ENCODE measurements around the gene GDPD3.

GDPD3 gene

DNA sequence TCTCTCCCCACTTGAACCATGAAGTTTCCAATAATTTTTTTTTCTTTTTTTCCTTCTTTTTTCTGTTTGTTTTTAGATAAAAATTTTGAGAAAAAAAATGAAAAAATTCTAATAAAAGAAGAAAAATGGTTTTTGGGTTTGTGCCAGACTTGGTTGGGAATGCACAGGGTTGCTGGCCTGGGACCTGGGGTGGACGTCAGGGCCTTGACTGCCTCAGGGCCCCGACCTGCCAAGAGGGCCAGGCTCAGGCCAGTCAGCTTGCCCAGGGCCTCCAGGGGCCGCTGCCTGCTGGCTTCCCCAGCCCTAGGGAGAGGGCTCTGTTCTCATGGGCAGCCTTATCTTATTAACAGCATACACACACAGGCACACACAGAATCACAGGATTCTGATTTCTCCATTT lies 28.1 kb downstream of the GDPD3 start:
- H3K4me1 ChIP-seq, result peaks cover 5% of the 10 kb centered on the region; the same call in 1 of the 2 replicates
- no peak overlapping the region for H3K4me3 ChIP-seq (ENCODE audit: low read depth, low read length)
- TF ChIP-seq, protein P1, sequence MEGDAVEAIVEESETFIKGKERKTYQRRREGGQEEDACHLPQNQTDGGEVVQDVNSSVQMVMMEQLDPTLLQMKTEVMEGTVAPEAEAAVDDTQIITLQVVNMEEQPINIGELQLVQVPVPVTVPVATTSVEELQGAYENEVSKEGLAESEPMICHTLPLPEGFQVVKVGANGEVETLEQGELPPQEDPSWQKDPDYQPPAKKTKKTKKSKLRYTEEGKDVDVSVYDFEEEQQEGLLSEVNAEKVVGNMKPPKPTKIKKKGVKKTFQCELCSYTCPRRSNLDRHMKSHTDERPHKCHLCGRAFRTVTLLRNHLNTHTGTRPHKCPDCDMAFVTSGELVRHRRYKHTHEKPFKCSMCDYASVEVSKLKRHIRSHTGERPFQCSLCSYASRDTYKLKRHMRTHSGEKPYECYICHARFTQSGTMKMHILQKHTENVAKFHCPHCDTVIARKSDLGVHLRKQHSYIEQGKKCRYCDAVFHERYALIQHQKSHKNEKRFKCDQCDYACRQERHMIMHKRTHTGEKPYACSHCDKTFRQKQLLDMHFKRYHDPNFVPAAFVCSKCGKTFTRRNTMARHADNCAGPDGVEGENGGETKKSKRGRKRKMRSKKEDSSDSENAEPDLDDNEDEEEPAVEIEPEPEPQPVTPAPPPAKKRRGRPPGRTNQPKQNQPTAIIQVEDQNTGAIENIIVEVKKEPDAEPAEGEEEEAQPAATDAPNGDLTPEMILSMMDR (IDR thresholded peaks at IDR 0.05; ENCODE audit: low read depth, low read length), result peak; percentile 48; the same call in 1 of the 2 replicates
- H3K27me3 ChIP-seq, result no peaks in the 10 kb centered on the region
- peak; percentile 66 for DNase-seq
- peaks cover 54% of the 10 kb centered on the region for H3K36me3 ChIP-seq
- H3K9me3 ChIP-seq, result no peaks in the 10 kb centered on the region

DNA sequence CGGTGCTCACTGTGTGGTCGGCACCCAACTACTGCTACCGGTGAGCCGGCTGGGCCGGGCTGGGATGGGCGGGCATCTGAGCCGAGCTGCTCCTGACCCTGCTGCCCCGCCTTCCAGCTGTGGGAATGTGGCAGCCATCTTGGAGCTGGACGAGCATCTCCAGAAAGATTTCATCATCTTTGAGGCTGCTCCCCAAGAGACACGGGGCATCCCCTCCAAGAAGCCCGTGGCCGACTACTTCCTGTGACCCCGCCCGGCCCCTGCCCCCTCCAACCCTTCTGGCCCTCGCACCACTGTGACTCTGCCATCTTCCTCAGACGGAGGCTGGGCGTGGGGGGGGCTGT lies 28.5 kb downstream of the GDPD3 start:
- H3K36me3 ChIP-seq, result peaks cover 57% of the 10 kb centered on the region

DNA sequence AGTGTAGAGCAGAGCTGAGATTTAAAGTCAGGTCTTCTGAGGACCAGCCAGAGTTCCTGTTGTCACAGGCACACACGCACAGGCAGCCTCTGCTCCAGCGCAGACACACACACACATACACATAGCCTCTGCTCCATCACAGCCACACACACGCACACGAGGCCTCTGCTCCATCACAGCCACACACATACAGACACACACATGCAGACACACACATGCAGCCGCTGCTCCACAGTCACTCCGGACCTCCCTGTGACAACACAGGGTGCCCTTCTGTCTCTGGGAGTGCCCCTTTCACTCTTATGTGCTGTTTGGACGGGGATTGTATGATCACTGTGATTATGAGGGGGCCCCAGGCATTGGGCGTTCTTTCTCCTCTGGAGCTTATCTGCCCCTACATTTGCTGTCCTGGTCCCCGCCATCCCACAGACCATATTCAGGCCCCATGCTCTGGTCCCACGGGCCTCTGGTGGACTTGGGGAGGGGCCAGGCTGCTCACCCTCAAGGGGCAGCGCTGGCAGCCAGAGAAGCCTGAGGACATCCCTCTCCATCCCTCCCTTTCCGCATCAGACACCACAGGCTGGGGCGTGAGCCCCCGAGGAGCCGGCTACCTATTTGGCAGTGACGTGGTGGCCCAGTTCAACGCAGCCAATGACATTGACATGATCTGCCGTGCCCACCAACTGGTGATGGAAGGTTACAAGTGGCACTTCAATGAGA lies 29.1 kb downstream of the GDPD3 start:
- H3K4me3 ChIP-seq (ENCODE audit: low read depth, low read length), result no peak overlapping the region
- TF ChIP-seq, protein P1 (IDR thresholded peaks at IDR 0.05; ENCODE audit: low read depth, low read length), result no peak
- no peaks in the 10 kb centered on the region for H3K9me3 ChIP-seq
- peaks cover 5% of the 10 kb centered on the region; the same call in 1 of the 2 replicates for H3K4me1 ChIP-seq
- DNase-seq, result no peak
- no peaks in the 10 kb centered on the region for H3K27me3 ChIP-seq
- peaks cover 62% of the 10 kb centered on the region for H3K36me3 ChIP-seq

More for the DNA sequence above, 28.5 kb downstream of the GDPD3 start:
- TF ChIP-seq, protein P1 (IDR thresholded peaks at IDR 0.05; ENCODE audit: low read depth, low read length), result no peak
- Histone ChIP-seq H3K27me3 (no peaks in the 10 kb centered on the region), H3K9me3 (no peaks in the 10 kb centered on the region), H3K4me1 (peaks cover 5% of the 10 kb centered on the region; the same call in 1 of the 2 replicates), H3K4me3 (ENCODE audit: low read depth, low read length) (no peak overlapping the region)
- no peak for DNase-seq

DNA sequence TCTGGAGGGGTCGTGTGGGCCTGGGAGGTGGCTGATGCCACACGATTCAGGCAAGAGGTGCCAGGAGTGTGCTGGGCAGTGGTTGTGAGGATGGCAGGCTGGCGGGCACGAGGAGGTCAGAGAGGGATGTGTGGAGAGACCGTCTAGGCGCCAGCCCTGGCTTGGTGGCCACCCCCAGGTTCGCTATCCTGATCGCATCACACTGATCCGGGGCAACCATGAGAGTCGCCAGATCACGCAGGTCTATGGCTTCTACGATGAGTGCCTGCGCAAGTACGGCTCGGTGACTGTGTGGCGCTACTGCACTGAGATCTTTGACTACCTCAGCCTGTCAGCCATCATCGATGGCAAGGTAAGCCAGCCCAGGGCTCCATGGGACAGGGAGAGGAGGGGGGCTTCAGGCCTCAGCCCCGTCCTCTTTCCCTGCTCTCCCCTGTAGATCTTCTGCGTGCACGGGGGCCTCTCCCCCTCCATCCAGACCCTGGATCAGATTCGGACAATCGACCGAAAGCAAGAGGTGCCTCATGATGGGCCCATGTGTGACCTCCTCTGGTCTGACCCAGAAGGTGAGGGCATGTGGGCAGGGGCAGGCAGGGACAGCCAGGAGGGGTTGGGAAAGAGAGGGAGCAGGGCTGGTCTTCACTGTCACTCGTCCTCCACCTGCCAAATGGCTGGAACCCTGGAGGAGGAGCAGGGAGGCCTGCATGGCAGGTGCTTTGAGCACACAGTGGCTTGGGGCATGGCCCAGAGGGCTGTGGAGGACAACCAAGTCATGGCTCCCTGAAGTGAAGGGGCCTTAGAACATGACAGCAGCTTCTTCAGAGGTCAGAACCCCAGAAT lies 29.9 kb downstream of the GDPD3 start:
- Histone ChIP-seq H3K9me3 (no peaks in the 10 kb centered on the region), H3K4me3 (ENCODE audit: low read depth, low read length) (no peak overlapping the region), H3K27me3 (no peaks in the 10 kb centered on the region), H3K4me1 (peaks cover 5% of the 10 kb centered on the region; the same call in 1 of the 2 replicates), H3K36me3 (peaks cover 68% of the 10 kb centered on the region)
- TF ChIP-seq, protein P1 (IDR thresholded peaks at IDR 0.05; ENCODE audit: low read depth, low read length), result no peak
- DNase-seq, result no peak

DNA sequence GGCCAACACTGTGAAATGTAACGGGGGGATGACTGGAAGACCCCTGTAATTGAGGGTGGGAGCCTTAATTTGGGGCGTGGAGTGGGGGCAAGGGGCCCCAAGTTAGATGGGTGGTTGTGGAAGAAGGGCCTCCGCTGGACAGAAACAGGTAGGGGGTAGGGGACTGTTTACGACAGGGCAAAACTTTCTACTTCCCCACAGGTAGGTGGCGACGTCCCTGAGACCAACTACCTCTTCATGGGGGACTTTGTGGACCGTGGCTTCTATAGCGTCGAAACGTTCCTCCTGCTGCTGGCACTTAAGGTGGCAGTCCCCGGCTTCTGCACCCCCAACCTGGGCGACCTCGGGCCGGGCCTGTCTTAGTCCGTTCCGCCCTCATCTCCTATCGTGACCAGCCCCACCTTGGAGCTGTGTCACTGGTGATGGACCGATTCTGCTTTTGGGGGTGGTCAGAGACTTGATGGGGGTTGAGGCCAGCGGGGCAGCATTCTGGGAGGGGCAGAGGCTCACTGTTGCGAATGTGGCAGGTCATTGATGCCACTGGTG lies 30.7 kb downstream of the GDPD3 start:
- H3K36me3 ChIP-seq, result peaks cover 76% of the 10 kb centered on the region
- DNase-seq, result no peak
- H3K4me1 ChIP-seq, result peaks cover 5% of the 10 kb centered on the region; the same call in 1 of the 2 replicates
- no peaks in the 10 kb centered on the region for H3K9me3 ChIP-seq
- H3K27me3 ChIP-seq, result no peaks in the 10 kb centered on the region
- H3K4me3 ChIP-seq (ENCODE audit: low read depth, low read length), result no peak overlapping the region
- TF ChIP-seq, protein P1 (IDR thresholded peaks at IDR 0.05; ENCODE audit: low read depth, low read length), result peak; percentile 35; the same call in 1 of the 2 replicates
